OCI-LY3 (cell line): ENCODE data around the gene PCDHA13.

Experiments
- H2AFZ ChIP-seq: fragments of 200-600, 300-600 bp; shearing (Covaris generic); 2 replicates; pipeline ENCODE4 v1.6.0; 2014; ENCODE audit warnings: antibody characterized with exemption, low read depth, low read length
- H3K27ac ChIP-seq: fragments of 200-600, 300-600 bp; sonication (generic); 2 replicates; pipeline ENCODE4 v1.5.1; 2014; ENCODE audit warnings: mild to moderate bottlenecking, low read length, moderate library complexity, mixed read lengths
- H3K27me3 ChIP-seq: fragments of 200-600, 300-600 bp; sonication (generic); 2 replicates; pipeline ENCODE4 v1.6.1; 2014; ENCODE audit warnings: low read depth, low read length, mixed read lengths
- H3K36me3 ChIP-seq: fragments of 200-600, 300-600 bp; sonication (generic); replicated peaks from 2 replicates; pipeline ENCODE3; 2014; ENCODE audit warnings: low read depth, low read length, mixed read lengths
- H3K4me1 ChIP-seq: fragments of 300-600, 200-600 bp; sonication (generic); 2 replicates; pipeline ENCODE4 v1.6.1; 2014; ENCODE audit warnings: low read length, mixed read lengths
- H3K4me2 ChIP-seq: fragments of 200-600, 300-600 bp; sonication (generic); 2 replicates; pipeline ENCODE4 v1.6.1; 2014; ENCODE audit warnings: low read length, mixed read lengths
- H3K4me3 ChIP-seq: fragments of 300-600, 200-600 bp; sonication (generic); 2 replicates; pipeline ENCODE4 v1.5.1; 2014; ENCODE audit warnings: antibody characterized with exemption, mild to moderate bottlenecking, low read length, moderate library complexity
- H3K79me2 ChIP-seq: fragments of 300-600, 200-600 bp; shearing (Covaris generic); 2 replicates; pipeline ENCODE4 v1.6.1; 2014; ENCODE audit warnings: mild to moderate bottlenecking, low read length, mixed read lengths
- H3K9ac ChIP-seq: fragments of 300-600, 200-600 bp; shearing (Covaris generic); 2 replicates; pipeline ENCODE4 v1.6.0; 2014; ENCODE audit warnings: mild to moderate bottlenecking, low read length, moderate library complexity
- H3K9me3 ChIP-seq: fragments of 200-600, 300-600 bp; shearing (Covaris generic); 2 replicates; pipeline ENCODE4 v1.6.1; 2014; ENCODE audit warnings: low read length, mixed read lengths; ENCODE audit not compliant: insufficient read depth
- H4K20me1 ChIP-seq: fragments of 200-600, 300-600 bp; sonication (generic); 2 replicates; pipeline ENCODE4 v1.6.1; 2016; ENCODE audit warnings: low read length, mixed read lengths; ENCODE audit not compliant: insufficient read depth
- EZH2phosphoT487 ChIP-seq: fragments of 200-600 bp; shearing (Covaris generic); IDR thresholded peaks from 2 replicates; pipeline ENCODE4 v1.6.1; 2018; ENCODE audit warnings: antibody characterized with exemption, mixed run types, low read depth
- TF ChIP-seq, protein P1 (sequence below): fragments of 200-600, 300-600 bp; sonication (generic); IDR thresholded peaks from 2 replicates; pipeline ENCODE4 v1.5.1; 2014; ENCODE audit warnings: antibody characterized with exemption, low read length, low read depth

Gene PCDHA13

GRCh38 chr5:140855772-140856674, 25.9 kb upstream of the PCDHA13 start, which contains the start of gene PCDHA10:
PCDHA10 (plus strand) TSS chr5:140855897; CDS start chr5:140856049, 152 bp downstream.
- H3K79me2 ChIP-seq = no peaks in the 10 kb centered on the region
- H3K9ac ChIP-seq = no peak within 1 kb of the TSS
- TF ChIP-seq EZH2phosphoT487 = no peak
- TF ChIP-seq, protein P1, sequence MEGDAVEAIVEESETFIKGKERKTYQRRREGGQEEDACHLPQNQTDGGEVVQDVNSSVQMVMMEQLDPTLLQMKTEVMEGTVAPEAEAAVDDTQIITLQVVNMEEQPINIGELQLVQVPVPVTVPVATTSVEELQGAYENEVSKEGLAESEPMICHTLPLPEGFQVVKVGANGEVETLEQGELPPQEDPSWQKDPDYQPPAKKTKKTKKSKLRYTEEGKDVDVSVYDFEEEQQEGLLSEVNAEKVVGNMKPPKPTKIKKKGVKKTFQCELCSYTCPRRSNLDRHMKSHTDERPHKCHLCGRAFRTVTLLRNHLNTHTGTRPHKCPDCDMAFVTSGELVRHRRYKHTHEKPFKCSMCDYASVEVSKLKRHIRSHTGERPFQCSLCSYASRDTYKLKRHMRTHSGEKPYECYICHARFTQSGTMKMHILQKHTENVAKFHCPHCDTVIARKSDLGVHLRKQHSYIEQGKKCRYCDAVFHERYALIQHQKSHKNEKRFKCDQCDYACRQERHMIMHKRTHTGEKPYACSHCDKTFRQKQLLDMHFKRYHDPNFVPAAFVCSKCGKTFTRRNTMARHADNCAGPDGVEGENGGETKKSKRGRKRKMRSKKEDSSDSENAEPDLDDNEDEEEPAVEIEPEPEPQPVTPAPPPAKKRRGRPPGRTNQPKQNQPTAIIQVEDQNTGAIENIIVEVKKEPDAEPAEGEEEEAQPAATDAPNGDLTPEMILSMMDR = 0 out of 2 replicates have a peak, but pooled peaks have one; percentile 9
- H2AFZ ChIP-seq = no peak within 1 kb of the TSS
- no peak within 1 kb of the TSS for H3K4me2 ChIP-seq
- no peaks in the 10 kb centered on the region for H3K9me3 ChIP-seq
- no peaks in the 10 kb centered on the region for H4K20me1 ChIP-seq
- H3K36me3 ChIP-seq = no peaks in the 10 kb centered on the region
- no peaks in the 10 kb centered on the region for H3K27me3 ChIP-seq
- H3K4me1 ChIP-seq = no peaks in the 10 kb centered on the region
- H3K4me3 ChIP-seq = no peak within 1 kb of the TSS
- H3K27ac ChIP-seq = no peak within 1 kb of the TSS

DNA sequence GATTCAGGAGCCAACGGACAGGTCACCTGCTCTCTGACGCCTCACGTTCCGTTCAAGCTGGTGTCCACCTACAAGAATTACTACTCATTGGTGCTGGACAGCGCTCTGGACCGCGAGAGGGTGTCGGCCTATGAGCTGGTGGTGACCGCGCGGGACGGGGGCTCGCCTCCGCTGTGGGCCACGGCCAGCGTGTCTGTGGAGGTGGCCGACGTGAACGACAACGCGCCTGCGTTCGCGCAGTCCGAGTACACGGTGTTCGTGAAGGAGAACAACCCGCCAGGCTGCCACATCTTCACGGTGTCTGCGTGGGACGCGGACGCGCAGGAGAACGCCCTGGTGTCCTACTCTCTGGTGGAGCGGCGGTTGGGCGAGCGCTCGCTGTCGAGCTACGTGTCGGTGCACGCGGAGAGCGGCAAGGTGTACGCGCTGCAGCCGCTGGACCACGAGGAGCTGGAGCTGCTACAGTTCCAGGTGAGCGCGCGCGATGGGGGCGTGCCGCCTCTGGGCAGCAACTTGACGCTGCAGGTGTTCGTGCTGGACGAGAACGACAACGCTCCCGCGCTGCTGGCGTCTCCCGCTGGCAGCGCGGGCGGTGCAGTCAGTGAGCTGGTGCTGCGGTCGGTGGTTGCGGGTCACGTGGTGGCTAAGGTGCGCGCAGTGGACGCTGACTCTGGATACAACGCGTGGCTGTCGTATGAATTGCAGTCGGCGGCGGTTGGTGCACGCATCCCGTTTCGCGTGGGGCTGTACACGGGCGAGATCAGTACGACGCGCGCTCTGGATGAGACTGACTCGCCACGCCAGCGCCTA, 24.5 kb upstream of the PCDHA13 start:
- Histone ChIP-seq H2AFZ (no peak overlapping the region), H3K9ac (no peak overlapping the region), H3K79me2 (no peaks in the 10 kb centered on the region), H4K20me1 (no peaks in the 10 kb centered on the region), H3K27me3 (no peaks in the 10 kb centered on the region), H3K36me3 (no peaks in the 10 kb centered on the region), H3K4me2 (no peak overlapping the region), H3K4me1 (no peaks in the 10 kb centered on the region), H3K9me3 (no peaks in the 10 kb centered on the region), H3K27ac (no peak overlapping the region), H3K4me3 (no peak overlapping the region)
- TF ChIP-seq, protein P1 = no peak
- TF ChIP-seq EZH2phosphoT487 = no peak

GRCh38 chr5:140857987-140858240, 24.0 kb upstream of the PCDHA13 start:
- H4K20me1 ChIP-seq = no peaks in the 10 kb centered on the region
- H3K9me3 ChIP-seq = no peaks in the 10 kb centered on the region
- H3K9ac ChIP-seq = no peak overlapping the region
- H3K36me3 ChIP-seq = no peaks in the 10 kb centered on the region
- H3K27me3 ChIP-seq = no peaks in the 10 kb centered on the region
- H3K79me2 ChIP-seq = no peaks in the 10 kb centered on the region
- H2AFZ ChIP-seq = no peak overlapping the region
- no peak overlapping the region for H3K4me2 ChIP-seq
- H3K4me1 ChIP-seq = no peaks in the 10 kb centered on the region
- TF ChIP-seq, protein P1 = no peak
- TF ChIP-seq EZH2phosphoT487 = no peak
- H3K27ac ChIP-seq = no peak overlapping the region
- no peak overlapping the region for H3K4me3 ChIP-seq

- H3K4me1 ChIP-seq = no peaks in the 10 kb centered on the region
- H3K79me2 ChIP-seq = no peaks in the 10 kb centered on the region
- H3K36me3 ChIP-seq = no peaks in the 10 kb centered on the region
- TF ChIP-seq, protein P1 = no peak
- no peak for TF ChIP-seq EZH2phosphoT487
- no peak overlapping the region for H2AFZ ChIP-seq
- H3K4me2 ChIP-seq = no peak overlapping the region
- H3K4me3 ChIP-seq = no peak overlapping the region
- no peaks in the 10 kb centered on the region for H4K20me1 ChIP-seq
- no peaks in the 10 kb centered on the region for H3K27me3 ChIP-seq
- H3K9me3 ChIP-seq = no peaks in the 10 kb centered on the region
- no peak overlapping the region for H3K27ac ChIP-seq
- no peak overlapping the region for H3K9ac ChIP-seq
Observed at GRCh38 chr5:140862441-140863295, 19.3 kb upstream of the PCDHA13 start.
